BJ (cell line): Measurements from ENCODE around the gene CCDC171. TPM values are rescaled to one million over a fixed set of nuclear protein-coding genes. Genes with fewer than 3 reads are reported as not detected.

Source experiments
- CTCF ChIA-PET: fragments of 350-600 bp; formaldehyde crosslinking; extraction: SDS; loops from one replicate; lab custom pipeline; 2021; ENCODE audit warnings: antibody characterized with exemption, inconsistent platforms; lab: Yijun Ruan, JAX
- POLR2A ChIA-PET: fragments of 300-600 bp; sonication (Branson Sonifier 250); formaldehyde crosslinking; extraction: SDS; loops from one replicate; lab custom pipeline; 2021; ENCODE audit warnings: antibody characterized with exemption; lab: Charles Lee
- DNase-seq: peaks from one replicate; pipeline ENCODE4 v3.0.0-alpha.2; 2011; ENCODE audit warnings: low read depth
- H3K27me3 ChIP-seq: 2 replicates; pipeline ENCODE4 v1.6.0; 2011; ENCODE audit warnings: low read length; ENCODE audit not compliant: control insufficient read depth, insufficient read depth
- H3K36me3 ChIP-seq: 2 replicates; pipeline ENCODE4 v1.5.1; 2011; ENCODE audit warnings: low read length; ENCODE audit not compliant: control insufficient read depth, insufficient read depth
- H3K4me3 ChIP-seq: 2 replicates; pipeline ENCODE4 v1.5.1; 2011; ENCODE audit warnings: low read depth, mild to moderate bottlenecking, control low read depth, low read length
- polyA plus RNA-seq: library from polyadenylated mRNA; depleted of rRNA; stranded (reverse); fragments of >200 nt; gene quantifications from 2 replicates; pipeline ENCODE4 v1.2.3, GENCODE V29; 2011
- TF ChIP-seq, protein P1 (sequence below): IDR thresholded peaks from 2 replicates; pipeline ENCODE4 v1.5.1; 2011; ENCODE audit warnings: low read depth, mild to moderate bottlenecking, control low read depth, inconsistent platforms, low read length, moderate library complexity; ENCODE audit not compliant: insufficient read depth

Gene CCDC171
- polyA plus RNA-seq, 1 experiment: 0.39 TPM

DNA sequence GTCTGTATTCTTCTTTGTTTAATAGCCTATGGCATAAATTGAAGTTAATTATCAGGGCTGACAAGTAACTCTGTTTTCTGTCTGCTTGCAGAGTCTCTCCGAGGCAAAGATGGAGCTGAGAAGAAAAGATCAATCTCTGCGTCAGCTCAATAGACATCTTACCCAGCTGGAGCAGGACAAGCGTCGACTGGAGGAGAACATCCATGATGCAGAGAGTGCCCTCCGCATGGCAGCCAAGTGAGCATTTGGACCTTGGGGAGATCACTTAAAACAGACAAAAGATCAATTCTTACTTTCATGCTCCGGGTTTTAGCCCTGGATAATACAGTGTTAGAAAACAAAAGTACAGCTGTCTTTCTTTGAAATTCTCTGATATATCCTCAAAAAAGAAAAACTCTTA lies 293.8 kb downstream of the CCDC171 start:
- Histone ChIP-seq H3K36me3 (no peaks in the 10 kb centered on the region), H3K27me3 (no peaks in the 10 kb centered on the region), H3K4me3 (no peak overlapping the region)
- POLR2A ChIA-PET: no interaction called here
- DNase-seq: no peak
- CTCF ChIA-PET: no interaction called here
- TF ChIP-seq, protein P1, sequence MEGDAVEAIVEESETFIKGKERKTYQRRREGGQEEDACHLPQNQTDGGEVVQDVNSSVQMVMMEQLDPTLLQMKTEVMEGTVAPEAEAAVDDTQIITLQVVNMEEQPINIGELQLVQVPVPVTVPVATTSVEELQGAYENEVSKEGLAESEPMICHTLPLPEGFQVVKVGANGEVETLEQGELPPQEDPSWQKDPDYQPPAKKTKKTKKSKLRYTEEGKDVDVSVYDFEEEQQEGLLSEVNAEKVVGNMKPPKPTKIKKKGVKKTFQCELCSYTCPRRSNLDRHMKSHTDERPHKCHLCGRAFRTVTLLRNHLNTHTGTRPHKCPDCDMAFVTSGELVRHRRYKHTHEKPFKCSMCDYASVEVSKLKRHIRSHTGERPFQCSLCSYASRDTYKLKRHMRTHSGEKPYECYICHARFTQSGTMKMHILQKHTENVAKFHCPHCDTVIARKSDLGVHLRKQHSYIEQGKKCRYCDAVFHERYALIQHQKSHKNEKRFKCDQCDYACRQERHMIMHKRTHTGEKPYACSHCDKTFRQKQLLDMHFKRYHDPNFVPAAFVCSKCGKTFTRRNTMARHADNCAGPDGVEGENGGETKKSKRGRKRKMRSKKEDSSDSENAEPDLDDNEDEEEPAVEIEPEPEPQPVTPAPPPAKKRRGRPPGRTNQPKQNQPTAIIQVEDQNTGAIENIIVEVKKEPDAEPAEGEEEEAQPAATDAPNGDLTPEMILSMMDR: no peak

DNA sequence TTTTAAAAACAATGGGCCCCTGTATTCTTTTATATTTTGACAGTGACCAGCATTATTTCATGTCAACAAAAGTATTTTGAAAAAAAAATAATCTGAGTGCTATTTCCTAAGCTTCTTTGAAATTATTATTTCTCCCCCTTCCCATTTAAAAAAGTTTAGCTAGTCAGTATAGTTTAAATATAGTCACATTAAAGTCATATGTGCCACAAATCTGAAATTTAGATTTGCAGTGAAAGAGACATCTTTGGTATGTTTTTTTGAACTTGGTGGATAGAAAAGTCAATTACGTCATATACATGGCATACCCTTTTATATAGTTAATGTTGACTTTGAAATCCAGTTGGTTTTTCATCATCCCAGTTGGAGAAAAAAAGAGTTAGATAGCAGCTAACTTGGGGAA lies 297.0 kb downstream of the CCDC171 start:
- no peak overlapping the region for H3K4me3 ChIP-seq
- DNase-seq: no peak
- ChIA-PET CTCF (no interaction called here), POLR2A (no interaction called here)
- H3K36me3 ChIP-seq: no peaks in the 10 kb centered on the region
- TF ChIP-seq, protein P1: no peak
- H3K27me3 ChIP-seq: no peaks in the 10 kb centered on the region

DNA sequence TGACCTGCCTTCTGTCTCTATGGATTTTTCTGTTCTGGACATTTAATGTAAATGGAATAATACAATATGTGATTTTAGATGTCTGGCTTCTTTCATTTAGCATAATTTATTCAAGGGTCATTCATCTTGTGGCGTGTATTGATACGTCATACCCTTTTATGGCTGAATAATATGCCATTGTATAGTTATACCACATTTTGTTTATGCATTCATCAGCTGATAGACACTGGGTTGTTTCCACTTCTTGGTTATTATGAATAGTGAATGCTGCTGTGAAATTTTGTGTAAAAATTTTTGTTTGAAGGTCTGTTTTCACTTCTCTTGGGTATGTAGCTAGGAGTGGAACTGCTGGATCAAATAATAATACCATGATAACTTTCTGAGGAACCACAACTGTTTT lies 298.9 kb downstream of the CCDC171 start:
- H3K27me3 ChIP-seq: no peaks in the 10 kb centered on the region
- POLR2A ChIA-PET: no interaction called here
- no peak for DNase-seq
- CTCF ChIA-PET: no interaction called here
- H3K4me3 ChIP-seq: no peak overlapping the region
- TF ChIP-seq, protein P1: no peak
- H3K36me3 ChIP-seq: no peaks in the 10 kb centered on the region

DNA sequence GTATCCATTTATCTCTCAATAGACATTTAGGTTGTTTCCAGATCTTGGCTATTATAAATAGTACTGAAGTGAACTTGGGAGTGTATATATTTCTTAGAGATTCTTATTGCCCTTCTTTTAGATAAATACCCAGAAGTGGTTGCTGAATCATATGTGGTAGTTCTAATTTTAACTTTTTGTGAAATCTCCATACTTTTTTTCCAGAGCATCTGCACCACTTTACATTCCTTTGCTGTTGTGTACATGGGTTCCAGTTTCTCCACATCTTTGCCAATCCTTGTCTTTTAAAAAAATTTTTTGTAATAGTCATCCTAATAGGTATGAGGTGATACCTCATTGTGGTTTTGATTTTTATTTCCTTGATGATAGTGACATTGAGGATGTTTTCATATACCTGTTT lies 303.7 kb downstream of the CCDC171 start:
- TF ChIP-seq, protein P1: no peak
- DNase-seq: no peak
- CTCF ChIA-PET: no interaction called here
- H3K27me3 ChIP-seq: no peaks in the 10 kb centered on the region
- POLR2A ChIA-PET: no interaction called here
- H3K36me3 ChIP-seq: no peaks in the 10 kb centered on the region
- H3K4me3 ChIP-seq: no peak overlapping the region

DNA sequence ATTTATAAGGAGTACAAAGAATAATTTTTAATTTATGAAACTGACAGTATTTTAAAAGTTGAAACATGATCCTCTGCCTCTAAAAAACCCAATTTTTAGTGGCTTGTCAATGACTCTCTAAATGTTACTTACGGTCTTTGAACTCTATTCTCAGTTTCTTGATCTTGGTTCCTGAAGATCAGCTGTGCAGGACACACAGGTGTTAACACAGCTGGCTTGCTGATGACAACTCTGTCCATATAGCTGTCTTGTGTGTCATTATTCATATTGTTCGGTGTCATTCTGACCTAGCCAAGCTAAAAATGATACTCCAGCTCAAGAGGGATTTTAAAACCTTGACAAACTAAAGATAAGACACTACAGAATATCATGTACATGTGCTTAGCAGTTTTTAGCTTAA lies 314.5 kb downstream of the CCDC171 start:
- Histone ChIP-seq H3K27me3 (no peaks in the 10 kb centered on the region), H3K4me3 (no peak overlapping the region), H3K36me3 (no peaks in the 10 kb centered on the region)
- no peak for DNase-seq
- POLR2A ChIA-PET: no interaction called here
- CTCF ChIA-PET: interaction anchor here (1.0 kb wide), 1 partner anchor 8 kb away, joined by 5 read pairs; no protein-coding TSS in a partner anchor
- TF ChIP-seq, protein P1: no peak
